NCI-H1105 treated with DMSO at 0.1 percent for 48 hours (cell line): Measurements from ENCODE around the gene DCP1B.

ENCODE experiments used
- DNase-seq: peaks from one replicate; lab custom pipeline; 2025; lab: John Stamatoyannopoulos, UW

DCP1B gene

GRCh38 chr12:1935242-1935641 is 69.0 kb downstream of the DCP1B start:
- DNase-seq = no peak

GRCh38 chr12:1934831-1935230 is 69.4 kb downstream of the DCP1B start:
- DNase-seq = no peak

- DNase-seq = no peak
Observed at GRCh38 chr12:1934068-1934467, 70.2 kb downstream of the DCP1B start.

GRCh38 chr12:1933342-1934051 is 70.8 kb downstream of the DCP1B start:
- no peak for DNase-seq

GRCh38 chr12:1932264-1932777 is 71.9 kb downstream of the DCP1B start:
- no peak for DNase-seq

- no peak for DNase-seq
Observed at GRCh38 chr12:1931642-1932041, 72.6 kb downstream of the DCP1B start.

GRCh38 chr12:1930803-1931597 is 73.3 kb downstream of the DCP1B start:
- no peak for DNase-seq

- no peak for DNase-seq
Observed at GRCh38 chr12:1929985-1930802, 74.1 kb downstream of the DCP1B start.

- DNase-seq = no peak
Observed at GRCh38 chr12:1929241-1929984, 74.8 kb downstream of the DCP1B start.

GRCh38 chr12:1928439-1929121 is 75.7 kb downstream of the DCP1B start:
- no peak for DNase-seq

- no peak for DNase-seq
Observed at GRCh38 chr12:1927751-1928351, 76.4 kb downstream of the DCP1B start.

- no peak for DNase-seq
Observed at GRCh38 chr12:1927051-1927680, 77.1 kb downstream of the DCP1B start.

- DNase-seq = no peak
Observed at GRCh38 chr12:1926251-1926657, 78.0 kb downstream of the DCP1B start.

GRCh38 chr12:1925684-1926006 is 78.6 kb downstream of the DCP1B start:
- no peak for DNase-seq

GRCh38 chr12:1924996-1925683 is 79.1 kb downstream of the DCP1B start:
- no peak for DNase-seq

- DNase-seq = no peak
Observed at GRCh38 chr12:1922985-1923384, 81.3 kb downstream of the DCP1B start.

GRCh38 chr12:1922075-1922709 is 82.1 kb downstream of the DCP1B start:
- DNase-seq = no peak

- DNase-seq = no peak
Observed at GRCh38 chr12:1920971-1921370, 83.3 kb downstream of the DCP1B start.

- DNase-seq = no peak
Observed at GRCh38 chr12:1920436-1920835, 83.8 kb downstream of the DCP1B start.
